Peyer's patch (tissue), 4 donors: ENCODE results near the gene SLC6A9. TPM values are rescaled to one million over a fixed set of nuclear protein-coding genes. Genes with fewer than 3 reads are reported as not detected.

Source experiments
- DNase-seq, 3 donors: peaks; one replicate each; pipeline ENCODE4 v3.0.0-alpha.2; 2017 to 2019
- H3K27ac ChIP-seq, 4 donors: fragments of 200-600 bp; sonication (generic); one replicate each; pipeline ENCODE4 v1.5.1; 2016 to 2019
- H3K27me3 ChIP-seq, 2 donors: fragments of 200-600 bp; sonication (generic); one replicate each; pipeline ENCODE4 v1.5.1; 2019
- H3K36me3 ChIP-seq, 3 donors: fragments of 200-600 bp; sonication (generic); one replicate each; pipeline ENCODE4 v1.5.1; 2016 to 2019
- H3K4me1 ChIP-seq, 4 donors: fragments of 200-600 bp; sonication (generic); one replicate each; pipeline ENCODE4 v1.5.1; 2016 to 2019
- H3K4me3 ChIP-seq, 4 donors: fragments of 200-600 bp; sonication (generic); 1 replicate in 3 of 4; 2 replicates in 1 of 4; pipeline ENCODE4 v1.5.1; 2016 to 2019; ENCODE audit warnings: mild to moderate bottlenecking in 1 of 4
- H3K9me3 ChIP-seq, 4 donors: fragments of 200-600 bp; sonication (generic); one replicate each; pipeline ENCODE4 v1.5.1; 2016 to 2019; ENCODE audit warnings: mild to moderate bottlenecking in 1 of 4
- POLR2A ChIP-seq, 2 donors: fragments of 450-650 bp; IDR thresholded peaks; one replicate each; pipeline ENCODE4 v1.5.1; 2017; ENCODE audit warnings: antibody characterized with exemption in 2 of 2, mild to moderate bottlenecking in 2 of 2, moderate library complexity in 2 of 2
- total RNA-seq, 4 donors: library from RNA; depleted of rRNA; stranded (reverse); fragments of >200 nt; gene quantifications; one replicate each; pipeline ENCODE4 v1.1.0, GENCODE V29; 2016
- TF ChIP-seq, protein P1 (sequence below), 6 experiments: fragments of 450-650 bp in 4 of 6; fragments of 200-600 bp in 2 of 6; sonication (generic) in 1 of 6; IDR thresholded peaks; one replicate each; pipeline ENCODE4 v1.5.1; 2017 to 2019; ENCODE audit warnings: antibody characterized with exemption in 6 of 6, mild to moderate bottlenecking in 3 of 6, moderate library complexity in 1 of 6

SLC6A9 gene
- total RNA-seq, 4 donors from 2014 or later, result 8.8 to 19.0 (median 11.5) TPM

- H3K4me1 ChIP-seq, result no peaks in the 10 kb centered on the region
- no peak for DNase-seq
- no peaks in the 10 kb centered on the region for H3K9me3 ChIP-seq
- no peaks in the 10 kb centered on the region for H3K27me3 ChIP-seq
- H3K36me3 ChIP-seq, result peaks cover 0 to 55% (median 0%) of the 10 kb centered on the region in 3 donors
- TF ChIP-seq, protein P1, sequence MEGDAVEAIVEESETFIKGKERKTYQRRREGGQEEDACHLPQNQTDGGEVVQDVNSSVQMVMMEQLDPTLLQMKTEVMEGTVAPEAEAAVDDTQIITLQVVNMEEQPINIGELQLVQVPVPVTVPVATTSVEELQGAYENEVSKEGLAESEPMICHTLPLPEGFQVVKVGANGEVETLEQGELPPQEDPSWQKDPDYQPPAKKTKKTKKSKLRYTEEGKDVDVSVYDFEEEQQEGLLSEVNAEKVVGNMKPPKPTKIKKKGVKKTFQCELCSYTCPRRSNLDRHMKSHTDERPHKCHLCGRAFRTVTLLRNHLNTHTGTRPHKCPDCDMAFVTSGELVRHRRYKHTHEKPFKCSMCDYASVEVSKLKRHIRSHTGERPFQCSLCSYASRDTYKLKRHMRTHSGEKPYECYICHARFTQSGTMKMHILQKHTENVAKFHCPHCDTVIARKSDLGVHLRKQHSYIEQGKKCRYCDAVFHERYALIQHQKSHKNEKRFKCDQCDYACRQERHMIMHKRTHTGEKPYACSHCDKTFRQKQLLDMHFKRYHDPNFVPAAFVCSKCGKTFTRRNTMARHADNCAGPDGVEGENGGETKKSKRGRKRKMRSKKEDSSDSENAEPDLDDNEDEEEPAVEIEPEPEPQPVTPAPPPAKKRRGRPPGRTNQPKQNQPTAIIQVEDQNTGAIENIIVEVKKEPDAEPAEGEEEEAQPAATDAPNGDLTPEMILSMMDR (IDR thresholded peaks at IDR 0.05), result no peak
- TF ChIP-seq POLR2A (IDR thresholded peaks at IDR 0.05), result no peak
- H3K27ac ChIP-seq, result no peak overlapping the region
- H3K4me3 ChIP-seq, result no peak overlapping the region
Measured at GRCh38 chr1:43962324-43962723, 68.9 kb downstream of the SLC6A9 start.

DNA sequence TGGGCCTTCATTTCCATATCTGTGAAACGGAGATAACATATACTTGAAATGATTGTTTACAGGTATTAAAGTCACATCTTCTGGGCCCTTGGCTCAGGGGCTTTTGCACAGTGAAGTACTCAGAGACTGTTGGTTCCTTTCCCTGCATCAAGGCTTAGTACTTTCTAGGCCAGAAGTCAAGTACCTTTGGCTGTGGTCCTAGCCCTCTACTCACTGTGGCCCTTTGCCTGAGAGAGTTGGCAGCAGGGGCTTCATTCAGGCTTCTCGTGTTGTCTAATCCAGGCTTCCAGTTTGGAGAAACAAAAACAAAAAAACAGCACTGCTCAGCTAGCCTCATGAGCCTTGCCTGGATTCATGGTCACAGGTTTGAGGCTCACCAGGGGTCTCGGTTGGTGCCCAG is 69.6 kb downstream of the SLC6A9 start:
- peaks cover 0 to 58% (median 0%) of the 10 kb centered on the region in 3 donors for H3K36me3 ChIP-seq
- no peak overlapping the region for H3K27ac ChIP-seq
- no peak for TF ChIP-seq POLR2A (IDR thresholded peaks at IDR 0.05)
- TF ChIP-seq, protein P1 (IDR thresholded peaks at IDR 0.05), result no peak
- no peak for DNase-seq
- H3K4me1 ChIP-seq, result no peaks in the 10 kb centered on the region
- no peaks in the 10 kb centered on the region for H3K27me3 ChIP-seq
- no peaks in the 10 kb centered on the region for H3K9me3 ChIP-seq
- no peak overlapping the region for H3K4me3 ChIP-seq

DNA sequence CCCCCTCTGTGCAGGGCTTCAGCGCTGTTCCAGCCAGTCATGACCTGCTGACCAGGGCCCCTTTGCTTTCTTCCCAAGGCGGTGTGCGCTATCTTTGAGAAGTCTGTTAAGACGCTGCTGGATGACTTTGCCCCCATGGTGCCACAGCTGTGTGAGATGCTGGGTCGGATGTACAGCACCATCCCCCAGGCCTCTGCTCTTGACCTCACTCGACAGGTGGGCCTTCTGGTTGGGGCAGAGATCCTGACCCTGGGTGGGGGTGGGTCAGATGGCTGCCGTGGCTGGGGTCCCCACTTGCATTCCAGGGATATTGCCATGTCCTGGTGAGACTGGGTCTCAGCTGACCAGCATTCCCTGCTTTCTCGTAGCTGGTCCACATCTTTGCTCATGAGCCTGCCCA is 70.5 kb downstream of the SLC6A9 start:
- Histone ChIP-seq H3K36me3 (peaks cover 0 to 64% (median 0%) of the 10 kb centered on the region in 3 donors), H3K27ac (no peak overlapping the region)

GRCh38 chr1:43958351-43959255 is 72.7 kb downstream of the SLC6A9 start:
- Histone ChIP-seq H3K9me3 (no peaks in the 10 kb centered on the region), H3K27me3 (no peaks in the 10 kb centered on the region), H3K4me3 (no peak overlapping the region), H3K27ac (no peak overlapping the region), H3K4me1 (no peaks in the 10 kb centered on the region), H3K36me3 (peaks cover 0 to 64% (median 0%) of the 10 kb centered on the region in 3 donors)
- DNase-seq, result no peak
- TF ChIP-seq POLR2A (IDR thresholded peaks at IDR 0.05), result no peak
- TF ChIP-seq, protein P1 (IDR thresholded peaks at IDR 0.05), result no peak

More for the DNA sequence above, 70.5 kb downstream of the SLC6A9 start:
- TF ChIP-seq POLR2A (IDR thresholded peaks at IDR 0.05), result no peak
- TF ChIP-seq, protein P1 (IDR thresholded peaks at IDR 0.05), result no peak
- H3K4me3 ChIP-seq, result no peak overlapping the region
- no peaks in the 10 kb centered on the region for H3K27me3 ChIP-seq
- DNase-seq, result no peak
- no peaks in the 10 kb centered on the region for H3K4me1 ChIP-seq
- no peaks in the 10 kb centered on the region for H3K9me3 ChIP-seq

DNA sequence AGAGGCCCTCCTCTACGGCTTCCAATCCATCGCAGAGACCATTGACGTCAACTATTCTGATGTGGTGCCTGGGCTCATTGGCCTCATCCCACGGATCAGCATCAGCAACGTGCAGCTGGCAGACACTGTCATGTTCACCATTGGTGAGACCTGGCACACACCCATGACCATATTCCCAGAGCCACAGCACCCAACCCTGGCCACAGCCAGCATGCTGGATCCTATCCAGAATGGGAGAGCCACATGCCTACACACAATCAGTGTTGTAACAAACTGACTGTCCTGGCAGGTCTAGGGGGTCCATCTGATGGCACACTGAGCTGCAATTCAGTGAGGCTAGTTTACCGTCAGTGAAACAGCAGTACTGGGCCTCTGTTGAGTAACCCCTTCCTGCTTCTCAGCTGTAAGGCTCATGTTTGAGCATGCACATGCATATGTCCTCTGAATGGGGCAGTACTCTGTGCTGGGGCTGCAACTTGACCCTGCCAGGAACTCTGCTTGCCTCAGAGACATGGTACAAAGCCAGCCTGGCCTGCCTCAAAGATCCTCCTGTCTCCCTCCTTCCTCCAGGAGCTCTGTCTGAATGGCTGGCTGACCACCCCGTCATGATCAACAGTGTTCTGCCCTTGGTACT is 73.7 kb downstream of the SLC6A9 start:
- no peak for DNase-seq
- Histone ChIP-seq H3K4me1 (no peaks in the 10 kb centered on the region), H3K4me3 (no peak overlapping the region), H3K27me3 (no peaks in the 10 kb centered on the region), H3K27ac (no peak overlapping the region), H3K36me3 (peaks cover 0 to 57% (median 0%) of the 10 kb centered on the region in 3 donors), H3K9me3 (no peaks in the 10 kb centered on the region)
- no peak for TF ChIP-seq POLR2A (IDR thresholded peaks at IDR 0.05)
- TF ChIP-seq, protein P1 (IDR thresholded peaks at IDR 0.05), result no peak
